Heart right ventricle (tissue), 16 donors: ENCODE results near the gene ATP6V1B1. TPM values are rescaled to one million over a fixed set of nuclear protein-coding genes. Genes with fewer than 3 reads are reported as not detected.

Experiments used
- ATAC-seq, 8 donors: fragments of 200-7000 bp; cut with Tn5 transposase; one replicate each; pipeline ENCODE4 v1.9.1; 2020; ENCODE audit warnings: mild to moderate bottlenecking in 8 of 8, moderate library complexity in 8 of 8, moderate number of reproducible peaks in 1 of 8
- DNase-seq, 2 donors: peaks; one replicate each; pipeline ENCODE4 v3.0.0-alpha.2; 2020
- H3K27ac ChIP-seq, 10 donors: fragments of 200-600 bp; sonication (generic) in 2 of 10; one replicate each; pipeline versions ENCODE4 v1.5.0 to v1.8.0; 2020 to 2022; ENCODE audit warnings: mild to moderate bottlenecking in 3 of 10
- H3K27me3 ChIP-seq, 7 donors: fragments of 200-600 bp; one replicate each; pipeline ENCODE4 v1.8.0; 2021 to 2022; ENCODE audit warnings: mild to moderate bottlenecking in 2 of 7
- H3K36me3 ChIP-seq, 9 donors: fragments of 200-600 bp; sonication (generic) in 1 of 9; one replicate each; pipeline versions ENCODE4 v1.5.0 to v1.8.0; 2020 to 2022; ENCODE audit warnings: mild to moderate bottlenecking in 2 of 9
- H3K4me1 ChIP-seq, 9 donors: fragments of 200-600 bp; sonication (generic) in 1 of 9; one replicate each; pipeline versions ENCODE4 v1.5.0 to v1.8.0; 2020 to 2022; ENCODE audit warnings: mild to moderate bottlenecking in 4 of 9
- H3K4me3 ChIP-seq, 10 donors: fragments of 200-600 bp; sonication (generic) in 2 of 10; one replicate each; pipeline versions ENCODE4 v1.5.0 to v1.8.0; 2020 to 2022; ENCODE audit warnings: mild to moderate bottlenecking in 7 of 10, moderate library complexity in 2 of 10
- H3K9me3 ChIP-seq, 11 donors: fragments of 200-600 bp in 10 of 11; sonication (generic) in 2 of 11; one replicate each; pipeline versions ENCODE4 v1.5.0 to v1.8.0; 2013 to 2022; ENCODE audit warnings: mild to moderate bottlenecking in 2 of 11, control low read depth in 1 of 11, moderate library complexity in 1 of 11
- WGBS, 2 donors: extraction: QIAGEN DNeasy Blood & Tissue Kit; methylation state at CpG; one replicate each; pipeline ENCODE4 v1.1.7; 2013; ENCODE audit warnings: inconsistent platforms in 1 of 2; 5-methylcytosine and 5-hydroxymethylcytosine counted together
- intact Hi-C, 10 donors: fragments of 100-400 bp; cut with DNase I; formaldehyde crosslinking; loops; one replicate each; pipeline versions ENCODE4 v1.11.1 to v1.14.2; 2022
- polyA plus RNA-seq, 2 donors: library from polyadenylated mRNA; stranded (reverse); fragments of 200-250 nt; gene quantifications; one replicate each; pipeline ENCODE4 v1.2.3, GENCODE V29; 2013
- total RNA-seq, 10 donors: library from RNA; stranded (reverse); fragmentation: NEBNext Ultra II Directional in 3 of 10; extraction: Animal tissue kit (Norgen Biotek cat#: 25700) in 3 of 10; gene quantifications; one replicate each; pipeline versions ENCODE4 v1.2.1 to v1.2.4, GENCODE V29; 2021 to 2023
- TF ChIP-seq, protein P1 (sequence below), 9 donors: fragments of 200-600 bp; sonication (generic) in 2 of 9; IDR thresholded peaks; one replicate each; pipeline versions ENCODE4 v1.5.0 to v1.8.0; 2021 to 2022; ENCODE audit warnings: antibody characterized with exemption in 9 of 9, mild to moderate bottlenecking in 5 of 9, moderate library complexity in 1 of 9
- donor health status: Arrhythmogenic right ventricular cardiomyopathy.
- donor health status: ischemic (EF 13 %, LVEDD 7.1; RV severe dilation, severe dysfunction).
- donor health status: healthy with polysubstance abuse.
- donor health status: DM: no; HTN: yes; CAD: no.
- donor health status: DM: no; HTN: no; CAD: no.
- donor health status: ischemic (EF 25% LVEDD 6.9; RV normal size, moderate dysfunction).
- donor health status: ischemic (EF 25% LVEDD 5.7; RV mildly dilated, moderate dysfunction).
- donor health status: healthy.
- donor health status: DM: yes; HTN: yes; CAD: no.
- donor health status: Ischemic cardiomyopathy.
- donor health status: ischemic (EF 35%, LVEDD 5.7; RV mildly dilated, moderate dysfunction).
- donor health status: nonischemic (EF 11% LVEDD 7.7; RV severe dilation, severe dysfunction).
- donor health status: DM: yes; HTN: yes; CAD: no.
- donor health status: PGD.
- donor health status: ischemic (EF 29% LVEDD 5.4; RV normal size, mild dysfunction).
- donor health status: nonischemic (EF 23%, LVEDD 6.1; RV moderate dilation, normal function).

ATP6V1B1 gene
- total and polyA plus RNA-seq, 12 donors = 0.28 to 6.4 (median 0.88) TPM; not detected in 4

DNA sequence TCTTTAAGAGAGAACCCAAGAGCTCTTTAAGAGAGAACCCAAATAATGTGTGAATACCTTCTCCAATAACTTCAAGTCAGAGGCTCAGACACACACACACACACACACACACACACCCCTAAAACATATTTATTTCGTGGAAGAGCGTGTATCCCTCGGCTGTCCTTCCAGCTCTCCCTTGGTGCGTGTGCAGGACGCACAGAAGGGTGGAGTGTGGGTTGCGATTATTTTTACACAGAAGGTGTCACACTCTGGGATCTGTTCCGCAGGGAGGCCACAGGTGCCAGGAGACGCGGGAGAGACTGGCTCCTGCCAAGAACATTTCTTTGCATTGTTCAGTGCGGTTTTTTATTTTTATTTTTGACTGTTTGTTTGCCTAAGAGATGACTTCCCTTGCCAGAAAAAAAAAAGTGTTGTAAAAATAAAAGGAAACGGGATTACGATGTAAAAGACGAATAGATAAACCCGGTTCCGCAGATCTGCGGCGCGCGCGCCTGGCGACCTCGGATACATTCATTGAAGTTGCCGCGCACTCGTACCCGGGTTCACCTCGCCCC lies 47.3 kb upstream of the ATP6V1B1 start:
- TF ChIP-seq, protein P1, sequence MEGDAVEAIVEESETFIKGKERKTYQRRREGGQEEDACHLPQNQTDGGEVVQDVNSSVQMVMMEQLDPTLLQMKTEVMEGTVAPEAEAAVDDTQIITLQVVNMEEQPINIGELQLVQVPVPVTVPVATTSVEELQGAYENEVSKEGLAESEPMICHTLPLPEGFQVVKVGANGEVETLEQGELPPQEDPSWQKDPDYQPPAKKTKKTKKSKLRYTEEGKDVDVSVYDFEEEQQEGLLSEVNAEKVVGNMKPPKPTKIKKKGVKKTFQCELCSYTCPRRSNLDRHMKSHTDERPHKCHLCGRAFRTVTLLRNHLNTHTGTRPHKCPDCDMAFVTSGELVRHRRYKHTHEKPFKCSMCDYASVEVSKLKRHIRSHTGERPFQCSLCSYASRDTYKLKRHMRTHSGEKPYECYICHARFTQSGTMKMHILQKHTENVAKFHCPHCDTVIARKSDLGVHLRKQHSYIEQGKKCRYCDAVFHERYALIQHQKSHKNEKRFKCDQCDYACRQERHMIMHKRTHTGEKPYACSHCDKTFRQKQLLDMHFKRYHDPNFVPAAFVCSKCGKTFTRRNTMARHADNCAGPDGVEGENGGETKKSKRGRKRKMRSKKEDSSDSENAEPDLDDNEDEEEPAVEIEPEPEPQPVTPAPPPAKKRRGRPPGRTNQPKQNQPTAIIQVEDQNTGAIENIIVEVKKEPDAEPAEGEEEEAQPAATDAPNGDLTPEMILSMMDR (IDR thresholded peaks at IDR 0.05) = no peak
- Histone ChIP-seq H3K36me3 (no peaks in the 10 kb centered on the region), H3K4me1 (peaks cover 4 to 52% (median 29%) of the 10 kb centered on the region in 9 donors), H3K9me3 (peaks cover 0 to 1% (median 0%) of the 10 kb centered on the region in 11 donors), H3K27ac (peak overlapping the region in 1 of 10 donors; percentile 65), H3K4me3 (peak overlapping the region in 8 of 10 donors; percentile 11 to 55 (median 32)), H3K27me3 (peaks cover 17 to 100% (median 97%) of the 10 kb centered on the region in 7 donors)
- intact Hi-C loops = no loop called here
- DNase-seq = no peak
- 5% methylated on average over 27 of the region's 27 CpGs for WGBS, 2 donors
- ATAC-seq = peak in 2 of 8 donors; percentile 12 to 17

GRCh38 chr2:70888923-70889715 lies 46.6 kb upstream of the ATP6V1B1 start:
- 11 to 16% methylated on average over 65 to 70 of the region's 70 CpGs for WGBS, 2 donors
- ATAC-seq (peak in 6 of 8 donors; percentile 32 to 50 (median 44)), DNase-seq (peak in 1 of 2 donors; percentile 29)
- TF ChIP-seq, protein P1 (IDR thresholded peaks at IDR 0.05) = peak in 4 of 9 donors; percentile 14 to 25 (median 18)
- Histone ChIP-seq H3K36me3 (no peaks in the 10 kb centered on the region), H3K4me3 (peak overlapping the region in 8 of 10 donors; percentile 11 to 38 (median 24)), H3K27ac (no peak overlapping the region), H3K27me3 (peaks cover 17 to 100% (median 96%) of the 10 kb centered on the region in 7 donors), H3K4me1 (peaks cover 4 to 52% (median 29%) of the 10 kb centered on the region in 9 donors), H3K9me3 (no peaks in the 10 kb centered on the region)
- intact Hi-C loops = no loop called here

DNA sequence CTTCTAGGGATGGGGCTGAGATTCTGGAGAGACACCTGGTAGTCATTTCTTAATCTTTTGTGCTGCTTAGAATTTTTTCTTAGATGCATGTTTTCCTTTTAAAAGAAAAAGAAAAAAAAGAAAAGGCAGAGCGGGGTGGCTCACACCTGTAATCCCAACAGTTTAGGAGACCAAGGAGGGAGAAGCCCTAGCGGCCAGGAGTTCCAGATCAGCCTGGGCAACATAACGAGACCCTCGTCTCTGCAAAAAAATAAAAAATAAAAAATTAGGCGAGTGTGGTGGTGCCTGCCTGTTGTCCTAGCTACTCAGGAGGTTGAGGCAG lies 46.0 kb upstream of the ATP6V1B1 start:
- Histone ChIP-seq H3K27ac (no peak overlapping the region), H3K9me3 (no peaks in the 10 kb centered on the region), H3K4me1 (peaks cover 4 to 52% (median 29%) of the 10 kb centered on the region in 9 donors), H3K4me3 (no peak overlapping the region), H3K36me3 (no peaks in the 10 kb centered on the region), H3K27me3 (peaks cover 17 to 100% (median 96%) of the 10 kb centered on the region in 7 donors)
- intact Hi-C loops = no loop called here
- WGBS, 2 donors = 54 to 69% methylated on average over 5 of the region's 5 CpGs
- ATAC-seq (no peak), DNase-seq (no peak)
- TF ChIP-seq, protein P1 (IDR thresholded peaks at IDR 0.05) = no peak

DNA sequence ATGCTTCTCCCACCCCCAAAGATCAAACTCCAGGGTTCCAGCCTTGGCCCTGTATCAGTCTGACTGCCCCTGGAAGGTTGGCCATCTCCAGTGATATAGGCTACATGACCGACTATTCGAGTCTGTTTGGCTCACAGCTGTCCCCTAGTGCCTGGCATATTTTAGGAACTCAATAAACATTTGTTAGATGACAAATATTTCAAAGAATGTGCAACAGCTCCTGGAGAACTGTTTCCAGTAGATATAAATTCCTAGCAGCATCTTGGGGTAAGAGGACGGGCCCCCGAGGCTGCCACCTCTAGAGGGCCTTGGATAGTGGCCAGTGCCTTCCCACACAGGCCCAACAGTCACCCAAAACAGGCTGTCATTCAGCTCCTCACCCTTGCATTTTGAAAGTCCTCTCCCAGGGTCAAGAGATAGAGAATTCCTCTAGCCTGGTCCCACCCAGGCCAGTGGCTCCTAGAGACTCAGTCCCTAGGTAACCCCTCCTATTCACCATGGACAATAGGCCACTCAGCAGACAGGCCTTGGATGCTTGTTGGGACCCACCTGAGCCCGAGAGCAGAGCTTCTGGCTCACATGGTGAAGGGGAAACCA lies 45.1 kb upstream of the ATP6V1B1 start:
- no peak for DNase-seq
- 67 to 72% methylated on average over 5 of the region's 5 CpGs for WGBS, 2 donors
- ATAC-seq = no peak
- Histone ChIP-seq H3K27ac (peak overlapping the region in 5 of 10 donors; percentile 2 to 68 (median 42)), H3K27me3 (peaks cover 10 to 100% (median 96%) of the 10 kb centered on the region in 7 donors), H3K36me3 (no peaks in the 10 kb centered on the region), H3K9me3 (no peaks in the 10 kb centered on the region), H3K4me3 (no peak overlapping the region), H3K4me1 (peaks cover 4 to 52% (median 29%) of the 10 kb centered on the region in 9 donors)
- intact Hi-C loops = no loop called here
- TF ChIP-seq, protein P1 (IDR thresholded peaks at IDR 0.05) = no peak
